Measurements from ENCODE around the gene FGGY.

Gene FGGY

DNA sequence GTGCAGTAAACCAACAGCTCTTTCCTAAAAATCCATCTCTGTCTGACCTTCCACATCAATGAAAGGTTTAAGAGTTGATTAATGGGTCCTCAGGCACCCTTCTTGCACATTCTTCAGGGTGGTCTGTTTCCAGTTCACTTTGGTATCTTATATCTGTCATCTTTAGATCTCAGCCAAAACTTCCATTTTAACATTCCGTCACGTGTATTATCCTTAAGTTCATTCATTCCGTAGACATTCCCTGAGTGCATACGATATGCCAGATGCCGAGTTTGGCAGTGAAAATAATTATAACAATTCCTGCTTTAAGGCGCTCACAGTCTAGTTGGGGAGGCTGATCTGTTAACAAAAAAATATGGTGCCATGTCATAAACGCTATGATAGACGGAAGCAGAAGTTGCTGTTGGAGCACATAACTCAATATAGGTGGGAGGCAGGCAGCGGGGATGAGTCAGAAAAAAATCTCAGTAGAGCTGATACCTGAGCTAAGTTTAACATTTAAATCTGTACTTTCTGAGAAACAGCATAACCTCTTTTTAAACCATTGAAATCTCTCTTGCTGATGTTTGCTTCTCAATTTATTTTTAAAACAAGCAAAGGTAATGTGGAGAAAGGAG lies 458.3 kb downstream of the FGGY start:
- DNase-seq: no peak

DNA sequence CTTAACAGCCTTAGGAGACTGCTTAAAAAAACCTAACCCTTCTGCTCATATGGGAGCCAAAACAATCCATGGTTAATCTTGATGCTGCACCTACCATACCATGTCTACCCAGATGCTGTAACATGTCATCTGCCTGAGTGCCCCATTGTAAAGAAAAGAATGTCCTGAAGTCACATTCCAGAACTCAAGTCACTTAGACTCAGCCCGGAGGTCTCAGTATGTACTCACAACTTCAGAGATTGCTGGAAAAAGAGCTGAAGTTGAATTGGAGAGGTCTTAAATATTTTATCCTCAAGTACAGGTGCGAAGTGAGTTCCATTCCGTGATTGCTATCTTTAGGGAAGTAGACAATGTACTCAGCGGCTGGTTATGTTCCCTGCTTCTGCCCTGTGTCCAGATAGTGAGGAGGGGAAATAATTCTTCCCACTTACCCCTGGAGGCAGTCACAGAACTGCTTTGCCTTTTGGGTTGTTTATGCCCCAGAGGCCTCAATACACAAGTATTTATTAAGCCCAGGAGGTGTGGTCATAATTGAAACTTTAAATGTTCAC lies 460.4 kb downstream of the FGGY start:
- DNase-seq: no peak

DNA sequence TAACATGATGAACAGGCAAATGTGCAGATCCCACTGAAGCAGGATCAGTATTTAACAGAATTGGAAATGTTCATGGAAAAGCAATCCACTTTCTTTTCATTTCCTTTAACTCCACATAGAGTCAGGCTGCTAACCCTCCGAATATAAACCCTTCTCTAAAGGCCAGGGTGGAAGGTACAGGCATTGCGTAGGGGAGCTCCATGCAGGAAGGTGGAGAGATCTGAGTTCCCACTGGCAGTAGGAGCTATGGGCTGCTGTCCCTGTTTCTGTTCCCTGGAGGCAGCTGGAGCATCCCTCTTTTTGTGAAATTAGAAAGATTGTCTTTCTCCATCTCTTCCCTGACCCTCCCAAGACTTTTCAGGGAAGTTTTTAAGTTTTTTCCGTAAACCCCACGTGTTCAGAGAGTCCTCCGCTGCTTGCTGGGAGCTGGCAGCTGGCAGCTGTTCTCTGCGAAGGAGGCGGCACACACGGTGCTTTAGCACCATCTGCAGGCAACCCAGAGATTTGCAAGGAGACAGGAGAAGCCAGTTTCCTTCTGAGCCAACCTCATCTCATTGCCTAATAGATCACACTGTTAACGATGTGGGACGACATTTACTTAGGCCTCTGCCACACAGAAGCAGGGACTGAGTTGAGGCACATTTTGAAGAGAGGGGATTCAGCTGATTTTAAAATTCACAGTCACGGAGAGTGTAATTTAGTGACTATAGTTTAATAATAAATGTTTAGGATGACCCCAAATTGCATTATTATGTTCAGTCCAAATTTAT lies 462.4 kb downstream of the FGGY start:
- DNase-seq: peak; percentile 62 to 67

DNA sequence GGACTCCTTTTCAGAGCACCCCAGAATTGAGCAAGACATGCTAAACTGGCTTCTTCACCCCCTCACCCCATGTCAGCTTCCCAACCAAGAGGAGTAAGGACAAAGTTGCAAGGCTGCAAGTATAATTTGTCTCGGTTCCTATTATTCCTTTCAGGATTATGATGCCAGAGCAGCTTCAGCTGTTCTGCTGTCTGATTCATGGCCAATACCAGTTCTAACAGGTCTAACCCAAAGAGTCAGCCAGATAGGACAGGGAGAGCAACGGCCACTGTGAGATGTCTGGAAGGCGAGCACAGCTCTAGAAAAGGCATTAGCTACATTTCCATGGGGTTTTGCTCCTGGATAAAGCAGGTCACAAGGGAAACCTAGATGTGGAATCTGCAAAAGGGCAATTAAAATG lies 464.5 kb downstream of the FGGY start:
- DNase-seq: no peak

DNA sequence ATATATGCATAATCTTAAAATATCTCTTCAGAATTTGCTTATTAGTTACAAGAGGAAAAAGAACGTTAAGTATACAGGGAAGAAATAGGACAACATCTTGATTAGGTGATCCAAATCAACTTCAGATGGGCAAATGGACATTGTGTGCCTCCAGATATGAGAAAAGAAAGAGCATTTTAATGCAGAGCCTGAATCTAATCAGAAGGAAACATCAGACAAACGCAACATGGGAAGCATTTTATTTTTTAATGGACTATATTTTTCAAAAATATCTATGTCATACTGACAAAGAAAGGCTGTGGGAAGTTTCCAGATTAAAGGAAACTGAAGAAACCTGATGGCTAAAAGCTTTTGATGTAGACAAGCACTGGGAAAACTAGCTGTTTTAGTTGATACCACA lies 466.5 kb downstream of the FGGY start:
- DNase-seq: no peak

DNA sequence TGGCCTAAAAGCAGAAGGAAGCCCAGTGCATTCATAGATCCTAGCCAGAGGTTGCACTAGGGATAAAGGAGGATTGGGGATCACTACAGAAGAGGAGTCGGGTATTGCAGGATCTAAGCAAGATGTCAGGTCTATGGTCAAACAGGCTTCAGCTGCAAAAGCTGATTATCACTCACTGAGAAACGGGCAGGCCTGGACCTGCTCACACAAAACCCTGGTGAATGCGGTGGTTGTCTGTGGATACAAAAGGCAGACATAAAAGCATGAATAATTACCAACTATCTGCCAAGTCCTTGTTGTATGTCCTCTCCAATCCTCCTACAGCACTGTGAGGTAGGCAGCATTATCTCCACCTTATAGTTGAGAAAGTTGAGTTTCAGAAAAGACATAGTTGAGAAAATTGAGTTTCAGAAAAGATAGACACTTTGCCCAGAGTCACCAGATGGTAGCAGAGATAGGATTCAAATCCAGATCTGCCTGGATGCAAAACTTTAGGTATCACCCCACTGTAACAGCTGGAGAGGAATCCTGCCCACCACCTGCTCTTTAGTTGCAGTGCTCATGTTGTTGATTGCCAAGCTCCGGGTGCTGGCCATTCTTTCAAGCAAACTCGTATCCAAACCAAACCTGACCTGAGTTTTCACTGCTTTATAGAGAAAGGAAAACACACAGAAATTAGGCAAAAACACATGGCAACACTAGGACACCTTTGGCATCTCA lies 468.3 kb downstream of the FGGY start:
- DNase-seq: no peak

DNA sequence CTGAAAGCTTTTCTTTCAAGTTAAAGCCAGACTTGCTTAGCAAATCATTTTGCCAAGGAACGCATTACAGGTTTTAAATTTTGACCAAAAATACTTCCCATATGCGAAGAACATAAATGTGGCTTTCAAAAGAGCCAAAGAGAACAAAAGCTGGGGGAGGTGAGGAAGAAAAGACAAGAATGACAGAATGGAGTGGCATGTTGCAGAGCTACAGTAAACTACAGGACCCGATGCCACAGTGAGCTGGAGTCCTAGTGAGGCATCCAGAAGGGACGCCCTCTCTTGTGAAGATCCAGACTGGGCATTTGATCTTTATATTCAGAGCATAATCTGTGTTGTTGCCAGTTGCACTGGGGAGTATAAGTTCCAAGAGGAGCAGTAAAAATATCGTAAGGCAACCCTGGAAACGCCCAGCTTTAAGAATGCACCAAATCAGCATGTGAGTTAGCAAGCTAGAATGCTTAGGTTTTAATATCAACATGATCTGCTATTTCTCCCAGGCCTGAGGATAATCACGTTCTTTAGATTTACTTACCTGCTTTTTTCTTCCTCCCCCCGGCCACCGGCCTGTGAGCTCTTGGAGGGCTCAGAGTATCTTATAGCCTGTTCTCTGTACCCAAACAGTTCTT lies 469.4 kb downstream of the FGGY start:
- DNase-seq: no peak

DNA sequence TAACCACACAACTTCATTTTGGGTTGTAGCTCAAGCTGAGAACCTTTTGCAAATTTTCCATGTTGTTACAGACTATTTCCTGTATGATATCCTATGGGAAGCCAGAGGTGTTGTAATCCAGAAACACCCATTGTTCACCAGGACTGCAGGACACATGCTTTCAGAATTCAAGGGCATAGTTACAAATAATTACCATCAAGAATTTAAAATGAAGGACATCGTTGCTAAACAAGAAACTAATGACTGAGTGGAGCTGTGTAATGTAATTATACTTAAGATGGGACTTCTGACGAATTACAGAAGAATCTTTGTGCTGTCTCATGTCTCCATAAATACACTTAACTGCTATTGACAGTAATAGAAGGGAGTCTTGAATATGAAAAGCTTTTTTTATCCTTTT lies 470.2 kb downstream of the FGGY start:
- no peak for DNase-seq

DNA sequence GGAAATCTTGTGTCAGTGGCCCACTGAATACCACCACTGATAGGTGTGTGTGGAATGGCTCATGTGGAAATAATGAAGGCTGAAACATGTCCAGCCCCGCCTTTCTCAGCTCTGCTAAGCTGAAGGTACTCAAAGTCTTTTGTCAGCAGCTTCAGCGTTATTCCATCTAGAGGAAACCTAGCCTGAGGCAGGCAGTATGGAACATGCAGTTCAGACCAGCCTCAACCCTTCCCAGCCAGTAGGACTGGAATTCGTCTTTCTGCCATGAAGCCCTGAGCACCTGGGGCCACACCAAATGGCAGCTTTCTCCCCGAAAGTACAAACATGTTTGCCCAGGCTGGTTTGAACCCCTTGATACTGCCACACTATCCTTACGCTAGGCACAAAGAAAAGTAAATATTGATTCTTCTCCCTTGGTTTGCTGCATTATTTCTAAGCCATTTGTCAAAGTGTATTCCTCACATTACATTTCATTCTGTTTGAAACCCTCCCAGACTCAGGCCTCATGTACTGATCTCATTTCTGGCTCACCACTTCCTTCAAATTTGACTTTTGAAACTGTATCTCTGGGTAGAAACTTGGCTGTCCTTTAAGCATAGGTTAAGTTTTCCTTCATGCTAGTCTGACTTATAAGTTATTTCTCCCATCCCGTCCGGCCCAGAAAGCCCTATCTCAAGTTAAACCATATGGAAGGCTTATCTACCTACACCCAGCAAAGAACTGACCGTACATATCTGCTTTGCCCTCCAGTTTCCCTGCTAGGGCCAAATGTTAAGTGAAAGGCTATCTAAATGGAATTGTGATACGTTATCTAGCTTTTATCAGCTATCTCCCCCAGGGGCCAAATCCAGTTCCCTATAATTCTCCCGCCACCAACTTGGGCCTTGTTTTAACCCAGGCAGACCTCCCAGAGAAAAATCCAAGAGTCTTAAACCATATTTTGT lies 472.2 kb downstream of the FGGY start:
- DNase-seq: no peak

DNA sequence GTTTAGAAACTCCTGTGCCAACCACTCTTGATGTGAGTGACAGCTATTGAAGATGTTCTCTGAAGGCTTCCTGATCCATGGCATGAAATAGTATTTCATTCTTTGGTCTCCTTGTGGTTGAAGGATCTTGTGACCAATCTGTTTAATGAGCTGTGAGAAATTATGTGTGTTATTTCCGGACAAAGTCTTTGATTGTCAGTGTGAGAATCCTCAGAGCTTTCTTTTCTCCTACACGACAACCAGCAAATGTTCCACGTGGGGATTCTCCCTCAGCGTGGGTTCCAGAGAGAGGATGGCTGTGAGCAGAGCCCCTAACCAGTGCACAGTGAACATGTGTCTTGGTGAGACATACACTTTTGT lies 472.8 kb downstream of the FGGY start:
- DNase-seq: no peak

DNA sequence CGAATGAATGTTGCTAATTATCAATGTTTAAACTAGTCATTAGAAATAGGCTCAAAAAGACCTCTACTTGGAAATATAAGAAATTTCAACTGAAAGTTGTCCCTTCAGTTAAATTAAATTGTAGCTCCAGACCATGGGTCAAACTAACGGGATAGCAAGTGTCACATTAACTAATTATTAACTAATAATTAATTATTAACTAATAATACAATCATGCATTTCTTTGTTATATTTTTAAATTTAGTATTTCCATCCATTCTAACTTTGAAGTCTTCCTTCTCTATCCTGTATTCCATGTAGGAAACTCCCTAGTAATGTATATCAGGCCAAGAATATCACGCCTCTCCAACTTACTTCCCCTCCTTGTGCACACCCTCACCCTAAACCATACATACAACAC lies 474.5 kb downstream of the FGGY start:
- DNase-seq: no peak

DNA sequence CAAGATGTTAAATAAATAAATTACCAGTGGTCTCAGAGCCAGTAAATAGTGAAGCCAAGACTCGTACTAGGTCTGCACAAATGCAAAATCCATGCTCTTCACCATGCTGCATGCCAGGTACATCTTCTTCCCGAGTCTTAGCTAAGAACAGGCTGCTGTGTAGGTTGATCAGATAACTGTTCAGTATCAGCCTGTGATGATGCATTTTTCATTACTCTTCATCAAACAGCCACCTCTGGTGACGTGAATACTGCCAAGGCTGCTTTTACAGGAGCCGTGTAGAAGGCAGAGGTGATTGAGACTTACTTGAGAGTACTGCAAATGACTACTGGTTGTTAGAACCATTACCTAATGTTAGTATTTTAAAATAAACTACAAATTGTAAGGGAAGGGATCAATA lies 478.6 kb downstream of the FGGY start:
- DNase-seq: no peak

DNA sequence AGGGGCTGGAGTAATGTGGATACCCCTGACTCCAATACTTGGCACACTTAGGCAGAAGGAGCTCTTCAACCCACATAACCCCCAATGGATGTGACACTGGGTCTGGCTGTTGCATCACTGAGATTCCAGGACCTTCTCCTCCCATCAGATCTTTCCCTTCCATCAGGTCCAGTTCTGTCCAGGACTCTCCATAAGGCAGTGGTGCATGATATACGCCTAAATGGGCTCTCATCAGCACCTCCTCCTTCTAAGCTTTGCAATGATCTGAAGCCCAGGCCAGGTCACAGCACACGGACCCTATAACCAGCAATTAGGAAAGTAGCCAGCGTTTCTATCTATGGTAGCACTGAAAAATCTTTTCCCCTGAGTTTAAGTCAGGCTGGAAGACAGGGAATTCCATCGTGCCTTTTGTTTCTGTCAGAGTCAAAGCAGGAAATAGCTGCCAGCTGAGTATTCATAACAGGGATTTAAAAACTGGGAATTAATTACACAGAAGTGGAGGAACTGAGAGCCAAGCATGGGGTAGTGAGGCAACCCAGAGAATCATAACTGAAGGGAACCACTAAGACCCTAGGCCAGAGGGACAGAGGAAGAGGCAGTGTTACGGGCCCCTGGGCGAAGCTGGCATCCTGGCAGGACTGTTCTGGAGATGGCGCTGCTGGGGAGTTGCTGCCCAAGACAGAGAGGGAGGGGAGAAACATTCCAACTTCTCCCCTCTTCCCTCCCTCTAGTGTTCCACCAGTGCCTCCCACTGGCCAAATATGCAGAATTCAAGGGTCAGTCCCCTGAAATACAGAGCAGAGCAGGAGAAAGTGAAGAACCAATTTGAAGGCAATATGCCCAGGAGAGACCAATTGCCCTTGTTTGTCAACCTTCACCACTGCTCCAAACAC lies 480.3 kb downstream of the FGGY start:
- DNase-seq: no peak

DNA sequence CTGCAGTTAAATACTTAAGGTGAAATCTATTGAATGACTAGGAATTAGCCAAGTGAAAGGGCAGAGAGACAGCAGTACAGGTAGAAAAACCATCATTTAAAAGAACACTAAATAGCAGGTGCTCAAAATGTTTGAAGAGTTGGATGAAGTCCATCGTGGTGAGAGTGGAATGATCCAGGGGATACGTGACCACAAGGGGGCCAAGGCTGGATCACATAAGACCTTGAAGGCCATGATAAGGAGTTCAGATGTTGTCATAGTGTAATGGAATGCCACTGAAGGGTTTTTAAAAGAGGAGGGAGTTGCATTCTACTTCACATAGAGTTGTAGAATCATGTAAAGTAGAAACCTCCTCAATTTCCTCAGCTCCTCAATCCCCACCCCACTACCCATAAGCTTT lies 483.1 kb downstream of the FGGY start:
- no peak for DNase-seq

DNA sequence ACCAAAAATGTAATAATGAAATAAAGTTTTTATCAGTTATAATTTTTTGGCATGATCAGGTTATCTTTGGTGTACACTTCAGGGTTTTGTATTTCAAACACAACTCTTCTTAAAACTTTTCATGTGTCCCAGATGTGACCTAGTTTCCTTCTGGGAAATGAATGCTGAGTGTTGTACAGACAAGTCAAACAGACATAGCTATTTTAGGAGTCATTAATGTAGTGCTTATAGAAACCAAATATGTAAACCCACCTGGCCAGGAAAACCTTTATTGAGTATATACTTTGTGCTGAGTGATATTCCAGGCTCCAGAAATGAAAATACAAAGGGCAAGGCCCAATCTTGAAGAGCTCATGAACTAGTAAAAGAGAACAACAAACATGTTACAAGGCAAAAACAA lies 491.9 kb downstream of the FGGY start:
- no peak for DNase-seq

DNA sequence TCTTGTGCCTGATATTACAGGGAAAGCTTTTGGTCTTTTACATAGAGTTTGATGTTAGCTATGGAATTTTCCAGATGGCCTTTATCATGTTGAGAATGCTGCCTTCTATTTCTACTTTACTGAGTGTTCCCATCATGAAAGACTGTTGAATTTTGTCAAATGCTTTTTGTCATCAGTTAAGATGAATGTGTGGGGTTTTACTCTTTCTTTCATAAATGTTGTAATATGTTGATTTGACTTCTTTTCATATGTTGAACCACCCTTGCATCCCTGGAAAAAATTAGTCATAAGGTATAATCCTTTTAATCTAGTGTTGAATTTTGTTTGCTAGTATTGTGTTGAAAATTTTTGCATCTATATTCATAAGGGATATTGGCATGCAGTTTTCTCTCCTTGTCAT lies 501.7 kb downstream of the FGGY start:
- DNase-seq: no peak

DNA sequence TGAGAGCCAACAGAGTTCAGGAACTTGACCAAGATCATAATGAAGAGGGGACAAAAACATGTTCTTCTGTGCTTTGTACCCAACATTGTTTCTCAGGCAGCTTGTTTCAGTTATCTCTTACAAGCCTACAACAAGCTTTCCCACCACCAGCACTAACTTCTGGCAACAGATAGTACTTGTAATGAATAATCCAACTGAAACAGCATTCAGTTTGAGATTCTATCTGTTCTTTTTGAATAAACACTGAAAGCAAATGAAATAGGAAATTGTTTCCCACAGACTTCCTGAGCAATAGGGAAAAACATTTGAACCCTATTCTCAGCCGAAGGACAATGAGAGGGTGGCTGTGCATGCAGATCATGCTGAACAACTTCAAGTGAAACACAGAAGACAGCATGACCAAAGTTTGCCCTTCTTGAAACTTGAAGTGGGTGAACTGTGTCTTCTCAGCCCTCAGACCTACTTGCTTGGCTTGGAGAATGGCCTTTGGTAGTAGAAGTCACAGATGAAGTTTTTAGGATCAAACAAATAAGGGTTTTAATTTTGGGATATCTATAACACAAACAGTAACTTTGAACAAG lies 506.7 kb downstream of the FGGY start:
- no peak for DNase-seq

DNA sequence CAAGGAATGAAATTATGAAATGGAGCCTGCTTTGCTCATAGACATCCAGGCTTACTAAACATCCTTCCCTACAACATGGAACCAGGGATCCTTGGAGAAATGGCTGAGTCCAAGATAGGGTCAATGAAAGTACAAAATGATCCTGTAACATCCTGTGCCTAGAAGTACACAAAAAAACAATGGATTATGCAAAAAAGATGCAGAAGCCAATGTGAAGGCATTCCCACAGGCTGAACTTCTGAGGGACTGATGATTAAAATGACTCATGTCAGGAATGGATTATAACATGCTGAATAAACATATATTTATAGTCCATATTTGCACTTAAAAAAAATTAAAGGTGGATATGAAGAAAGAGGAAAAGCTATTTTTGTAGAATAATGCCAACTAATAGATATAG lies 507.4 kb downstream of the FGGY start:
- no peak for DNase-seq

DNA sequence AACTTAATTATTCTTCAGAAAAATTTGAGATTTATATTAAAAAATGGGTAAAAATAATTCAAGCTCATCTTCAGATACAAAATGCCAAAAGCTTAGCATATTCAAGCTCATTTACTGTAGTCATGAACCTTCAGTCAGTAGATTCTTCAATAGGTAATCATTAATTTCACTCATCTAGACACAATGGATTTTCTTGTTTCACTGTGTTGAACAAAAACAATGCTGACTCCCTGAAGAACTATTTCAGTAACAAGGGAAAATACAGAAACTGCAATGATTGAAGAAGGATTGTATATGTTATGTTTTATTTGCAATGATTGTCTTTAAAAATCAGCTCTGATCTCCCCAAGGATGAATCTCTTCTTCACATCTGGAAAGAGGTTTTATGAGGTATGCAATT lies 508.7 kb downstream of the FGGY start:
- DNase-seq: no peak
